ENCODE measurements around the gene SPAG17.

Gene SPAG17

DNA sequence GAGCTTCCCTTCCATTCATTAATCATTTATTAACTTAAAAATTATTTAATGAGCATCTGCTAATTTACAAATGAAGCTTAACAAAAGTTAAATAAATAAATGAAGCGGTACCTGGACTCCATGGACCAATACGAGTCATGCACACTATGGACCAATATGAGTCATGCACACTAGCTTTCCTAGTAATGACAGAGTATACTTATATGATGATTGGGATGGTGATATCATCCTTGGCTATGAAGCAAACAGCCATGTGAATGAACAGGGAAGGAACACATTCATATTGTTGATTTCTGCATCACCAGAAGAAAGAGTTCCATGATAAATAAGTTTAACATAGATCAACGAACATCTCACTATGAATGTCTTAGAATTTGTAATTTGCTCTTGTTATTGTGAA, 109.9 kb downstream of the SPAG17 start:
- DNase-seq (ENCODE audit: low read depth): peak; percentile 13

DNA sequence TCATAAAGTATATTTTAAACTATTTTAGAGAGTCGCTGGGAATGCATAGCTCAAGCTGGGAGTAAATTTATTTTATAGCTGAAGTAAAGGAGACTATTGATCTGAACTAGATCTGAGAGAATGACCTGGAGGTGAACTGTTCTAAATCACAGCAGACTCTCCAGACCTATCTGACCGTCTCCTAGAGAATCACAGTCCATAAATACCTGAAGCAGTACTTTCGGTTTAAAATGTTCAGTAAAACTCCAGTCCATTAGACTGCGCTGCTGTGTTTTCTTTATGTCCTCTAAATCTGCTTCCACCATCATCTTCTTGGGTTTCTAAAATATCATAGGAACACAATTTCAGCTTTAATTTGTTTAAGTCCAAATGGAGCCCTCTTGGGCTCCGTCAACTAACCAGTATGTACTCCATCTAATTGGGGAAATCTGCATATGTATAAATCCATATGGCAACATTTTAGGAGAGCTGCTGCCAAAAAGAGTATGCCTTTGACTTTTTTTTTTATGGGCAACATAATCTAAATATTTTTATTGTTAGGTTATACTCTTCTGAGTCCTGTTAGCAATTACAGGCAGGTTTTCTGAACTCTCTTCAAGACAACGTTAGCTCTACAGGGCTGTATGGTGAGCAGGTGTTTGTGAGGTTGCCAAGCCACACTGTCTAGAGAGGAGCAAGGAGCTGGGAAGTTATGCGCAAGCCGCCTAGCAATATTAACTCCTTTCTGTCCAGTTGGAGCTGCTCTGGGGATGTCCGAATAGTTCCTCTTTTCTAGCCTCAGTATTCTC, 111.2 kb downstream of the SPAG17 start:
- no peak for DNase-seq (ENCODE audit: low read depth)

DNA sequence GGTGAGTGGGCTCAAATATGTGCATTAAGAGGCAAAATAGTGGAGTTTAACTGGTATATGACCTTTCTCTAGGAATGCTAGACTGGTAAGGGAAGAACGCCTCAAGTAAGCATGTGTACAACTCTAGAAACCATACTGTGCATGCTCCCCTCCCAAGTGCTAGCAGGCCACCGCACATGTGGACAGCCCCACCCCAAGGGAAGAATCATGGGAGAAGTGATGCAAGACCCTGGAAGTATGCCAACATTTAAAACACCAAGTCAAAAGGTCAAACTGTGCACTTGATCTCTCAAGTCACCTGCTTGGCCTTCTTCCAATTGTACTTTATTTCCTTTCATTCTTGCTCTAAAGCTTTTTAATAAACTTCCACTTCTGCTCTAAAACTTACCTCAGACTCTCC, 135.0 kb downstream of the SPAG17 start:
- no peak for DNase-seq (ENCODE audit: low read depth)

DNA sequence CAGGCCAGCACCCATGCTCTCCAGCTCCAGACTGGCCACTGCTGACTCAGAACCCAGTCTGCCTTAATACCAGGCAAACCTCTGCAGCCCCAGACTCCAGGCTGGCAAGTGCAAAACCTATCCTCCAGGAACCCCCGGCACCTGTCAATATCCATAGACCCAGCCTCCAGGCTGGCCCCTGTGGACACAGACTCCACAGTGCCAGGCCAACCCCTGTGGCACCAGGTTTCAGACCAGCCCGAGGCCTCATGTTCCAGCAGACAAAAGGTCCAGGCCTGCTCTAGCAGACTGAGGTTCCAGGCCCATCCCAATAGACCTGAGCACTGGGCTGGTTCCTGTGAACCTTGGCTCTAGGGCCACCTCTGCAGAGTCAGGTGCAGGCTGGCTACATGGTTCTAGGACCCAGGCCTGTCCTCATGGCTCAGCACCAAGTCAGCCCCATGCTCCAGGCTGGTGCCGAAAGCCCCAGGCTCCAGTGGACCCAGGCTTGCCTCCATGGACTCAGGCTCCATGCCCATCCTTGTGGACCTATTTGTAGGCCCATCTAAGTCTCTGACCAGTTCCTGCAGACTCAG, 137.3 kb downstream of the SPAG17 start:
- DNase-seq (ENCODE audit: low read depth): no peak

DNA sequence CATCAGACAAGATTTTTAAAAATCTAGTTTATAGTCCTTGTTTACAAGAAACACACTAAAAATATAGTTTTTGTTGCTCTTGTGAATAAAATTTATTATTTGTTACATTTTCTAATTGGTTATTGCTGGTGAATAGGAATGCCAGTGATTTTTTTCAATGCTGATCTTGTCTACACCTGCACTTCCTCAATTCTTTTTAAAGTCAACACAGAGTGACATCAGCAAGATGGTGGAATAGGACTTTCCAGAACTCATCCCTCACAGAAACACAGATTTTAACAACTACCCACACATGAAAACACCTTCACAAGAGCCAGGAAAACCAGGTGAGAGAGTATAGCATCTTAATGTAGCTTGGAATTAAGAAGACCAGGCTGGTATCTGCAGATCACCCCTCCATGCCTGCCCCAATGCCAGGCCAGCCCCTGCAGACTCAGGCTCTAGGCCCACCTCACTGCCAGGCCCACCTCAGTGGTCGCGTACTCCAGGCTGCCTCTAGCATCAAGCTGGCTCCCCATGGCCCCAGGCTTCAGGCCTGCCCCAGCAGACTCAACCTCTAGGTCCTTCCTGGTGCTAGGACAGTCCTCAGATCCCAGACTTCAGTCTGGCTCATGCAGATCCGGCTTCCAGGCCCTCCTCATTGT, 137.9 kb downstream of the SPAG17 start:
- DNase-seq (ENCODE audit: low read depth): no peak

DNA sequence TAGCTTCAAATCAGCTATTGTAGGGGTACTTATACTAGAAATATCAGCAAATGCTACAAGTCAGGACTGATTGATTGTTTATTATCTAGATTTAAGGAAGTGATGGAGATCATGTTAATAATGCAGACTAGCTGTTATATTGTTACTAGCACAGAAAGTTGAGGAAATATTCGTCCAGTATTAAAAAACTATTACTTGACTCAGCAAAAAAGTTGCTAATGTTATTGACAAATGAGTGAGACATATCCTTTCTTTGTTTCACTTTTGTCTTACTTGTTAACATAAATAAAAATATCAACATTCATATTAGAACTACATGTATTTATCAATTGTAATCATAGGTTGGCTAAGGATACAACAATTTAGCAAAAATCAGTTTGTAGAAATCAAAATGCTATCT, 141.4 kb downstream of the SPAG17 start:
- DNase-seq (ENCODE audit: low read depth): no peak

DNA sequence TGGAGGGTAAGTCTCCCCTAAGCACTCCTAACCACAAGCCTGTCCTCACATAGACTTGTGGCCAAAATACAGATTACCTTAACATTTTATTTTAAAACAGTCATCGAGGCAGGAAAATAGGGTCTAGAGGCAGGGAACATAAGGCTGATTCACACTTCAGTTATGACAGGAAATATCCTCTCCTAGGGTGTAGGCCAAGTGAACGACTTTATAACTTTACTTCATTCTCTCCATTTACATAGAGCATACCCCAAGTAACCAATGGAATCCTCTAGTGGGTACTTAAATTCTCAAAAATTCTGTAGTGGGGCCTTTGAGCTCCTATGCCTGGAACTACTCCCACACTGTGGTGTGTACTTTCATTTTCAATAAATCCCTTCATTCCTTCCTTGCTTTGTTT, 142.5 kb downstream of the SPAG17 start:
- DNase-seq (ENCODE audit: low read depth): no peak

DNA sequence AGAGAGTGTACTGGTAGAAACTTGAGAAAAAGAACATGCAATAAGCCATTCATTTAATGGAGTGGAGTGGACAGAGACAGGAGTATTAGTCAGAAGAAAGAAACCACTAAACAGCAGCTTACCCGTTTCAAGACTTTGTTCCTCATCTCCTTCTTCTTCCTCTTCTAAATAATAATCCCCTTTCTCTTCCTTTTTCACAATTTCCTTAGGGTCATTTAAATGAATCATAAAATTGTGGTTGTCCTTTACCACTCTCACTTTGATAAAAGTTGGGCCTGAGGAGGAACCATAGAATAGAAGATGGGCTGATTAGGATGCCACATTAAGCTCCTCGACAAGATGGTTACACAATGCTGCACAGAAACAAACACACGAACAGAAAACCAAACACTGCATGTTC, 145.9 kb downstream of the SPAG17 start:
- no peak for DNase-seq (ENCODE audit: low read depth)

DNA sequence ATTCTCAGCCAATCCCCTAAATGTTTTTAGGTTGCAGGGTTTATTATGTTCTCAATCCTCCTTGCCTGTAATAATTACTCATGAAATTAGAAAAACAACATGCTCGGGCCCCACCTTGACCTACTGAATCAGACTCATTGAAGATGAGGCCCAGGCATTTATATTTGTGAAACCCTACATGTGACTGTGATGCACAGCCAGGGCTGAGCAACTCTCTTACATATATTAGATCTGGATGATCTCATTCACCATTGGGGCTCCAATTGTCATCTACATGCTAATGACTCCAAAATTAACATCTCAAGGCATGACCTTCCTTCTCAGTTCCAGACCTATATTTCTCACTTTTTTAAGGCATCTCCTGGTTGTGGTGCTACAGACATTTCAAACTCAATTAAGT, 152.1 kb downstream of the SPAG17 start:
- DNase-seq (ENCODE audit: low read depth): no peak

DNA sequence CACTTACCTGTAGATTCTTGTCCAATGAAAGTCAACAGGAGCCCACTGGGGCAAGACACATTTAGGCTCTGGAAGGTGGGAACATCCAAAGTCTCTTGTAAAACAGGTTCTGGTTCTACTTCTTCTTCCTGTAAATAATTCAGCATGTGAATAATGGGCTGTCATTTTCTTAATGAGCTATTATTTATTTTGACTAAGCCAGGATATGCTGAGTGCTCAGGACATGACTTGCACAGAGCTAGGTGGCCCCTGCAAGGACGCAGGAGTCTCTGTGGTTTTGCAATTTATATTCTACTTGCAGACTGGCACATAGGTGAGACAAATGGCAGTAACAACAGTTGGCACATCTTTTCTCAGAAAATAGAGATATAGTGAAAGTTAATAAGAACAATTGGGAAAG, 156.8 kb downstream of the SPAG17 start:
- DNase-seq (ENCODE audit: low read depth): no peak

DNA sequence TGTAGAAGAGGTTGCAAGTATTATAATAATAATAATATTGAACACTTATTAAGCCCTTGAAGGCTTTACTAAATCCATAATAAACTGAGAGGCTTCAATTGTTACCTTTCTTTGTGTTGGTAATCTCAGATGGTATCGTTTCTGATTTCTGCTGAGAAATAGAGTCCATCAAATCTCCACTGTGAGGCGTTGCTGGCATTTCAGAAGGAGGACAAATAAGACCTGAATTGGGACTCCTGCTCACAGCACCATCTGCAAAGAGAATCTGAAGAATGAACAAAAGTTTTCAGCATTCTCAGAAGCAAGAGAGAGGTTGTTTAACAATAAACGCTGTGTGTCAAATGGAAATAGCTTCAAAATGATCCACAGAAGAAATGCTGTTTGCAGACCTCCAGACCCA, 161.8 kb downstream of the SPAG17 start:
- no peak for DNase-seq (ENCODE audit: low read depth)

DNA sequence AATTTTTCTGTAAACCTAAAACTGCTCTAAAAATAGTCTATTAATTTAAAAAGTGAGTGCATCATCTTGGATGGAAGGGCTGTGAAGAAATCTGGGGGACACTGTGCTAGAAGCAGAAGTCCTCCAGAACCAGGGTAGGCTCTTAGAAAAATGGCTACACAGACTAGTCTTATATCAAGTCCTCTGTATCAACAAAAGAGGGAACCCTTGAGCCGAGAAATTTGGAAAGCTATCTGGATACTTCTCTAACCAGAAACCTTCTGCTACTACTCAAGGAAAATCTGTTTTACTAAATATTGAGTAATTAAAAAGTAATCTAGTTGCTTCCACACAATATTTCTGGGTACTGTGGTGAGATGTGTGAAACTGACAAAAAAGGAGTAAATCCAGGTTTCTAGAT, 163.4 kb downstream of the SPAG17 start:
- no peak for DNase-seq (ENCODE audit: low read depth)

DNA sequence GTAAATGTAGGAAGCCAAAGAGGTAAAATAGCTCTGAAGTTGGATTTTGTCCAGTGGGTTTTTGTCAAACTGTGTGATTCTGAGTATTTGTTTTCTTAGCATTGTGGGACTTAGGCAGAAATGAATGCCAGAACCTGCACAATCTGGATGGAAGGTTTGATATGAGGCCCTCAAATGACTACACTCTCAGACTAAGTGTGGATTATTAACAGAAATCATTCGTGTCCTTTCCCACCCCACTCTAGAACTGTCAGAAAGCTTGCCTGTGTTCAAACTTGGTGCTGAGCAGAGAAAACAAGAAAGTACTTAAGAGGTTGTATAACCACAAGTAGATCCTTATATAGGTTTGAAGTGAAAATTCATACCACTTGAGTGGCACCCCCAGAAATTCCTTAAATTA, 167.0 kb downstream of the SPAG17 start:
- DNase-seq (ENCODE audit: low read depth): no peak

DNA sequence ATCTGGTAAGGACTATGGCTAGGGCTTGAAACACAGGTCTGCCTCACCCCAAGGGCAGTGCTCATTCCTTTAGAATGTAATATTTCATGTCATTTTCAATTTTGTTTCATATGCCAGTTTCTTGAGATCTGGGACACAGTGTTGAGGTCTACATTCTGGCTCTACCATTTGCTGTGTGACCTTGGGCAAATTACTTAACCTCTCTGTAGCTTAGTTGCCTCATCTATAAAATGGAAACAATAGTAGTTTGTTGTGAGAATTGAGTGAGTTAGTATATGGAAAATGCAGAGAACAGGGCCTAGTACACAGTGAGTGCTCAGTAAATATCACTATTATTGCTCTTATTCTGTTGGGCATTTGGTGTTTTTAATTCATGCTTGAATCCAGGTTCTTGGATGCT, 171.1 kb downstream of the SPAG17 start:
- DNase-seq (ENCODE audit: low read depth): no peak

DNA sequence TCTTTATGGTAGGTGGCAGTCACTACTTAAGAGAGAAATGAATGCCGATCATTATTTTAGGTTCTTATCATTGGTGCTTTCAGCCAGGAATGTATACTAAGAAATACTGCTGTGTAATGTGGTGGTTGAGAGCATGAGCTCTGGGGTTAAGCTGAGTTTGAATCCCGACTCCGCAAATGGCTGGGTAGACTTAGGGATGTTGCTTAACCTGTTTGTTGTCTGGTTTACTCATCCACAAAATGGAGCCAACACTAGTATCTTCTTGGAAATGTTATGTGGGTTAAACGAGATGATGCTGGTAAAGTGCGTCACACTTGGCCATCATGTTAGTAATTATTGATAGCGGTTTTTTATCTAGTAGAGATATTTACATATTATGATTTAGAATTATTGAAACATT, 171.7 kb downstream of the SPAG17 start:
- DNase-seq (ENCODE audit: low read depth): no peak

DNA sequence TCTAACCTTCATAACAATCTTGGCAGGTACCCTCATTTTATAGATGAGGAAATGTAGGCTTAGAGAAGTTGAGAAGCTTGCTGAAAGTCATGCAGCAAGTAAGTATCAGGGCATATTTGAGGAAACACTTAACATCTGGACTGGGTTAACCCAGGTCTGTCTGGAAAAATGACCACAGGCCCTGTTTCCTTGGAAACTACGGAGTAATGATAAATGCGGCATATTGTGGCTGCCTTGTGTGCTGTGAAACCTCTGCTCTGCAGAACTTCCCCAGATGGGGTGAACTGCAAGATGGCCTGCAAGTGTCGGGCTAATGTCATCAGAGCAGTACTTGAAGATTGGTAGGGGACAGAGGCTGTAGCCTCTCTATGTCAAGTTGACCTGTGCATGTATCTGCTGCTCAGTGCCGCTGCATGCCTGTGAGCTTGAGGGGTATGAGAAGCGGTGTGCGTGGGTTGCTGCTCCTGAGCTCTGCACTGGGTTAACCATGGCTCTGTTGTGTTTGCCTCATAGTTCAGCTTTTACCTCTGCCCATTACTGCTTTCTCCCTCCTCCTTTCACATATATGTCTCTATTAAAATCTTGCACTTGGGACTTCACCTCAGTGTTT, 172.4 kb downstream of the SPAG17 start:
- DNase-seq (ENCODE audit: low read depth): no peak

DNA sequence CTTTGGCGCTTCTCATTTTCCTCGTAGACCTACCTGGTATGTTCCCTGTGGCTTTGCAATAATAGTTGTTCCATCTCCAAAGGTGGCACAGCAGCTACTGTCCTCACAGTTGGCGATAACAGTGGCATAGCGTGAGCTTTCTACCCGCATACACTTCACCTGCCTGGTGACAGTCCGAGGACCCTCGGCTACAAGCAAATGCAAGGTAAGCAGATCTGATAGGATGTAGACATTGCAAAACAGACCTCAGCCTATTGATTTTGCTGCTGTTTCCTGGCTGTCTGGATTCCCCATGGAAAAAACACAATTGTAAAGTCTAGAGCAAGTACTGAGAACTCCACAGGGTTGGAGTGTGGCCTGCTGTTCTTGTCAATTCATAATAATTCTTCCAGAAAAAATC, 177.0 kb downstream of the SPAG17 start:
- no peak for DNase-seq (ENCODE audit: low read depth)

DNA sequence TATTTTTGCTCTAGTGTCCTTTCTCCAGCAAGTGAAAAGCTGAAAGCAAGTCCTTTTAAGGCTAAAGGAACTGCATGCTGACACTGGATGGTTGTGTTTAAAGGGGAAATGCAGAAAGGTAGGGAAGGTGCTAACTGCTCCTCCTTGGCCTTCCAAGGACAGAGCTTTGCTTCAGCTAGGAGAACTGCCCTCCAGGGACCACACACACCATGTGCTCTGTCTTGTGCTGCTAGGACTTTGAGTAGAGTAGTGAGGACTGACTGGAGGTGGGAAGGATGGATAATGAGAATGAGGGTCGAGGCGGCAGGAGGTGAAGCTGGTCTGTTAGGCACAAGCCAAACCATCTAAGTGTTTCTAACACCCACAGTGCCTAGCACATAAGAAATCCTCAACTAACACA, 177.6 kb downstream of the SPAG17 start:
- DNase-seq (ENCODE audit: low read depth): no peak

DNA sequence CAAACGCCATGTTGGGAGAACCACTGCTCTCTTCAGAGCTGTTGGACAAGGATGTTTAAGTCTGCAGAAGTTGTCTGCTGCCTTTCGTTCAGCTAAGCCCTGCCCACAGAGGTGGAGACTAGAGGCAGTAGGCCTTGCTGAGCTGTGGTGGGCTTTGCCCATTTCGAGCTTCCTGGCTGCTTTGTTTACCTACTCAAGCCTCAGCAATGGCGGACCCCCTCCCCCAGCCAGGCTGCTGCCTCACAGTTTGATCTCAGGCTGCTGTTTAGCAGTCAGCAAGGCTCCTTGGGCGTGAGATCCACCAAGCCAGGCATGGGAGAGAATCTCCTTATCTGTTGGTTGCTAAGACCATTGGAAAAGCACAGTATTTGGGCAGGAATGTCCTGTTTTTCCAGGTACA, 180.7 kb downstream of the SPAG17 start:
- DNase-seq (ENCODE audit: low read depth): no peak

DNA sequence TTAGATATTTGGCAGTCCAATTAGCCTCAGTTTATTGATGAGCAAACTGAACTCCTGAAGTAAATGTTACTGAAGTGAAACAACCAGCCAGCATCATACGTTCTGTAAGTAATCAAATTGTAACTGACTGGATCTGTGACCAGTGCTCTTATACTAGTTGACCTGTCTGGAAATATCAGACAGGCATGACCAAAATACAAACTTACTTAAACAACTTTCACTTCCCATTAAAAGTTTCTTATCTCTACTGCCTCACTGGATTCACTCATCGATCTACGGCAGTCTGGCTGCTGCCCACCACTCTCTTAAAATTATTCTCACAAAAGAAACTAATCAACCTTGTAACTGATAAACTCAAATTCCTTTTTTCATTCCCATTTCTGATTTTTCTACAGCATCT, 199.1 kb downstream of the SPAG17 start:
- DNase-seq (ENCODE audit: low read depth): no peak

DNA sequence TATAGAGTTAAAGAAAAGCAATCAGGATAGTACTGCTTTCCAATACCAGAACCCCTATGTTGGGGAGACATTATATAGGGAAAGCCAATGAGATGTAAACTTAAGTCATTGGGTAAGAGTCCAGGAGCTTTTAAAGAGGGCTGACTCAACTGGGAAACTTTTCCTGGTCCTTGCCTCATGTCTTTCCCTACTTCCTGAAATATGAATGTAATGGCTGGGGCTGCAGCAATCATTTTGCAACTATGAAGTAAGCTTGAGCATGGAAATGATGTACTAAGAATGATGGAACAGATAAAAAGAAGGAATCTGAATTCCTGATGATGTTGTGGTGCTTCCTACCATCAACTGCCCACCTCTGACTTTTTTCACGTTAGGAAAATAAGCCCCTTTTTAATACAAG, 199.8 kb downstream of the SPAG17 start:
- DNase-seq (ENCODE audit: low read depth): no peak

DNA sequence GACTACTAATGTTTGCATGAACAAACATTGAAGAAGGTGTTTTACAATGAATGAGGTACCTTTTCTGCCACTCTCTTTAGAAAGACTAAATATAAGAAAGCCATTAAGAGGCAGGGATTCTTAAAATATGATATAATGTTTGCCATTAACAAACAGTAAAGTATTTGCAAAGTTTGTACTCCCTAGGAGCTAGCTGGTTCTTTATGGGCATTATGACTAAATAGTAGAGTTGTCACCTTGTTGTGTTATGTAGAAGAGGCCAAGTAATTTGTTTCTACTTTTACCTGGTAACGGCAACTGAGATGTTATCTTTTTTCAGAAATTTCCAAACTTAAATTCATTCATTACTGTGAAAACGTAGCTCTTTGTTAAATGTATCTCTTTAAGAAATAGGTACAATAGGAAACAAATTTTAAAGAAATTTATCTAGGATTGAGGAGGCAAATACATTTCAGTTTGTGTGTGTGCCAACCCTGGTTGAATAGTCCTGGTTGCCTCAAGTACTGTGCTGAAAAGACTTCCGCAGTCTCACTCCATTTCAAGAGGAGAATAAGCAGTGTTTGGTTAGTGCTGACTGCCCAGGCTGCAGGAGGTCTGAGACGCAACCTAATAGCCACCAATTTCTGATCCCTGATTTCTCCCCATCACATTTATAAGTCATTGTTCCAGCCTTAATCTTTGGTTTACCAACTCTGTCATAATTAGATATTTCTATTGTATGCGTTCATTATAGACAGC, 203.4 kb downstream of the SPAG17 start:
- DNase-seq (ENCODE audit: low read depth): no peak

DNA sequence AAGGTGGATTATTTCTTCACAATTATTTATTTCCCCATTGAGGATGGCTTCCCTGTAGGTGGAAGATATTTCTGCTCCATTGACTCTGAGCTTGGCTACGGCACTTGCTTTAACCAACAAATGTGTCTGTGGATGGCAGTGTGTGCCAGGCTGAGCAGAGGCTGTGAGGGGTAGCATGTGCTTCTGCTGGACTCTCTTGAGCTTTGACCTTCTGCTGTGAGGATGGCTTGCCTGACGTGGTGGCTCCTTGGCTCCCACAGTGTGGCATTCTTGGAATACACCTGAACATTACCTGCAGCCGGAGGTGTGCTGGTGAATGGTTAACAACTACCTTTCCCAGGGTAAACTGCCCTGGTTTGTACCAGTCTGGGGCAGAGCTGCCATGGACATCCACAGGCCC, 208.6 kb downstream of the SPAG17 start:
- DNase-seq (ENCODE audit: low read depth): no peak

All from stromal cell of bone marrow (primary cell).